Coronary artery (tissue), 2 donors: ENCODE measurements around the gene ITPK1.

Experiments used
- DNase-seq: peaks from one replicate; pipeline ENCODE4 v3.0.0-alpha.2; 2017; ENCODE audit warnings: low spot score
- H3K27ac ChIP-seq, 2 donors: fragments of 200-600 bp; sonication (generic); one replicate each; pipeline ENCODE4 v1.5.1; 2016 to 2019
- H3K4me3 ChIP-seq: fragments of 200-600 bp; sonication (generic); 2 replicates; pipeline ENCODE4 v1.5.1; 2016; ENCODE audit warnings: mild to moderate bottlenecking, moderate library complexity
- TF ChIP-seq, protein P1 (sequence below): fragments of 200-600 bp; sonication (generic); IDR thresholded peaks from one replicate; pipeline ENCODE4 v1.5.1; 2019; ENCODE audit warnings: antibody characterized with exemption

Gene ITPK1

DNA sequence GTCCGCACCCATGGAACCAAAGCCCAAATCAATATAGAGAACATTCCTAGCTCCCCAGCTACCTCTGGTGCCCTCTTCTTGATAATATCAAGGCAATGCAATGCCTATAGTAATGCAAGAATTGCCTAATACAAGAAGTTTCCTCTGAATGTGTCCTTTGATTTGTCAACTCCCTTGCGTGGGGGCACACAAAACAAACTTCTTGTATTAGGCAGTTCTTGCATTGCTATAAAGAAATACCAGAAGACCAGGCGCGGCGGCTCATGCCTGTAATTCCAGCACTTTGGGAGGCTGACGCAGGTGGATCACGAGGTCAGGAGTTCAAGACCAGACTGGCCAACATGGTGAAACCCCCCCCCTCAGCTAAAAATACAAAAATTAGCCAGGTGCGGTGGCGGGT is 10.4 kb upstream of the ITPK1 start:
- DNase-seq = no peak
- no peak overlapping the region for H3K4me3 ChIP-seq
- H3K27ac ChIP-seq = no peak overlapping the region
- TF ChIP-seq, protein P1, sequence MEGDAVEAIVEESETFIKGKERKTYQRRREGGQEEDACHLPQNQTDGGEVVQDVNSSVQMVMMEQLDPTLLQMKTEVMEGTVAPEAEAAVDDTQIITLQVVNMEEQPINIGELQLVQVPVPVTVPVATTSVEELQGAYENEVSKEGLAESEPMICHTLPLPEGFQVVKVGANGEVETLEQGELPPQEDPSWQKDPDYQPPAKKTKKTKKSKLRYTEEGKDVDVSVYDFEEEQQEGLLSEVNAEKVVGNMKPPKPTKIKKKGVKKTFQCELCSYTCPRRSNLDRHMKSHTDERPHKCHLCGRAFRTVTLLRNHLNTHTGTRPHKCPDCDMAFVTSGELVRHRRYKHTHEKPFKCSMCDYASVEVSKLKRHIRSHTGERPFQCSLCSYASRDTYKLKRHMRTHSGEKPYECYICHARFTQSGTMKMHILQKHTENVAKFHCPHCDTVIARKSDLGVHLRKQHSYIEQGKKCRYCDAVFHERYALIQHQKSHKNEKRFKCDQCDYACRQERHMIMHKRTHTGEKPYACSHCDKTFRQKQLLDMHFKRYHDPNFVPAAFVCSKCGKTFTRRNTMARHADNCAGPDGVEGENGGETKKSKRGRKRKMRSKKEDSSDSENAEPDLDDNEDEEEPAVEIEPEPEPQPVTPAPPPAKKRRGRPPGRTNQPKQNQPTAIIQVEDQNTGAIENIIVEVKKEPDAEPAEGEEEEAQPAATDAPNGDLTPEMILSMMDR = no peak

DNA sequence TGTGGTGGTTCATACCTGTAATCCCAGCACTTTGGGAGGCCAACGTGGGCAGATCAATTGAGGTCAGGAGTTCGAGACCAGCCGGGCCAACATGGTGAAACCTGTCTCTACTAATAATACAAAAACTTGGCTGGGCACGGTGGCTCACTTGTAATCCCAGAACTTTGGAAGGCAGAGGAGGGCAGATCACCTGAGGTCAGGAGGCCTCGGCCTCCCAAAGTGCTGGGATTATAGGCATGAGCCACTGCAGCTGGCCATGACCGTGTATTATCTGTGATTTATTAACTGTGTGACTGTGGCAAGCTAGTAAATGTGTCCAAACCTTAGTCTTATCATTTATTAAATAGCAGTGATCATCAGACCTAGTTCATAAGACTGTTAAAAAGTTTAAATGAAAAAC is 7.1 kb upstream of the ITPK1 start:
- Histone ChIP-seq H3K4me3 (no peak overlapping the region), H3K27ac (no peak overlapping the region)
- DNase-seq = no peak
- TF ChIP-seq, protein P1 = no peak

DNA sequence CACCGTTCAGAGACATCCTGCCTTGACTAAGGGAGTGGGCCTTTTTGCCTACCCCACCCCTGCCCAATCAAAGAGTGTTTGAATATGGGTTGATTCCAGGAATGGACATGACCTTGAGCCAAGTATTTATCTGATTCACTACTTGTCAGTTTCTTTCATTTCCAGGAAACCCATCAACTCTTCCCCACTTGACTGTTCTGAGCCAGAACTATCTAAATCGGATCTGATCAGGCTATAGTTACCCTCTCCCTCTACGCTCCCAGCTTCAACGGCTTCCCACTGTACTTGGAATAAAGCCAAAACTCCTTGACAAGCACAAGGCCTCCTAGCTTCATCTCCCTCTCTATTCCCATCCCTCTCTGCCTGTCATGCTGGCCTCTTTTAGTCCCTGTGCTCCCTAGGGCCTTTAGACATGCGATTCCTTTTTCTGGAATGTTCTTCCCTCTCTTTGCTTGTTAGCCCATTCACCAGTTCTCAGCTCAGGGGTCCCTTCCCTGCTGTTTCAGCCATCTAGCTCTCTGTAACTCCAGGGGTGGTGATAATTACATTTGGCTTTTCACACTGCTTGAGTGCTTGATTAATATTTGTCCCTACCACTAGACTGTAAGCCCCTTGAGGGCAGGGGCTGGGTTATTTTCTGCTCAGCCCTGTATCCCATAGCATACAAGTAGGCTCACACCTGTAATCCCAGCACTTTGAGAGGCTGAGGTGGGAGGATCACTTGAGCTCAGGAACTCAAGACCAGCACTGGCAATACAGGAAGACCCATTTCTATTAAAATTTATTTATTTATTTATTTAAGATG is 5.5 kb upstream of the ITPK1 start:
- TF ChIP-seq, protein P1 = no peak
- Histone ChIP-seq H3K4me3 (no peak overlapping the region), H3K27ac (no peak overlapping the region)
- no peak for DNase-seq

DNA sequence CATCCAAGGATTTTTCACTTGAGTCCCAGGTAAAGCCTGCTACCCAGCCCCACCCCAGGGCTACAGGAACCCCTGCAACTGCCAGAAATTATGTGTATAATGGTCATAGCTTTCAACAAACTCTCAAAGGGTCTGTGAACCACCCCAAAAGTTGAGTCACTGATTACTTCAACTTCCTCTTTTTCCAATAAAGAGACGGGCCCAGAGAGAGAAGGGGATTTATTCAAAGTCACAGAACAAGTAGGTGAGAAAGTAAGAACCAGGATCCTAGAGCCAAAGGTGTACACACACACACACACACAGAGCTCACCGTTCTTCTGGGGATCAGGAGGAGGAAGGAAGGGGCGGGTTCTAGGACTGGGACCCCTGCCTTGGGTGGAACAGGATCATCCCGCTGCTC is 4.8 kb upstream of the ITPK1 start:
- no peak overlapping the region for H3K4me3 ChIP-seq
- TF ChIP-seq, protein P1 = no peak
- DNase-seq = no peak
- no peak overlapping the region for H3K27ac ChIP-seq

DNA sequence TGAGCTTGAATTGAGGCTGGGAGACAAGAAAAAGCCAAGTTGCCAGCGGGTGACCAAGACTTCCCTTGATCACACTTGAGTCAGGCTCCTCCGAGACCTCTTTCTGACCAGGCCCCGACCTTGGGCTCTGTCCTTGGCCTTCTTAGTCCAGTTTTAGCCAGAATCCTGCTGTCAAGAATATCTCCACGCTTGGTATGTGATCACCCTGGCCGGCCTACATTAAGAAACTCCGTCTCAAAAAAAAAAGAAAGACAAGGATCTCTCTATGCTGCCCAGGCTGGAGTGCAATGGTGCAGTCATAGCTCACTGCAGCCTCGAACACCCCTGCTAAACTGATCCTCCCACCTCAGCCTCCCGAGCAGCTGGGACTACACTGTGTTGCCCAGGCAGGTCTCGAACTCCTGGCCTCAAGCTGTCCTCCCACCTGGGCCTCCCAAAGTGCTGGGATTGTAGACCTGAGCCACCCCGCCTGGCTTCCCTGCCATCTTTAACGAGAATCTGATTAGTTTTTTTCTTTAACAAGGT is 1.0 kb upstream of the ITPK1 start:
- DNase-seq = no peak
- TF ChIP-seq, protein P1 = no peak
- Histone ChIP-seq H3K4me3 (peak overlapping the region; percentile 91), H3K27ac (peak overlapping the region; percentile 90 to 100)

DNA sequence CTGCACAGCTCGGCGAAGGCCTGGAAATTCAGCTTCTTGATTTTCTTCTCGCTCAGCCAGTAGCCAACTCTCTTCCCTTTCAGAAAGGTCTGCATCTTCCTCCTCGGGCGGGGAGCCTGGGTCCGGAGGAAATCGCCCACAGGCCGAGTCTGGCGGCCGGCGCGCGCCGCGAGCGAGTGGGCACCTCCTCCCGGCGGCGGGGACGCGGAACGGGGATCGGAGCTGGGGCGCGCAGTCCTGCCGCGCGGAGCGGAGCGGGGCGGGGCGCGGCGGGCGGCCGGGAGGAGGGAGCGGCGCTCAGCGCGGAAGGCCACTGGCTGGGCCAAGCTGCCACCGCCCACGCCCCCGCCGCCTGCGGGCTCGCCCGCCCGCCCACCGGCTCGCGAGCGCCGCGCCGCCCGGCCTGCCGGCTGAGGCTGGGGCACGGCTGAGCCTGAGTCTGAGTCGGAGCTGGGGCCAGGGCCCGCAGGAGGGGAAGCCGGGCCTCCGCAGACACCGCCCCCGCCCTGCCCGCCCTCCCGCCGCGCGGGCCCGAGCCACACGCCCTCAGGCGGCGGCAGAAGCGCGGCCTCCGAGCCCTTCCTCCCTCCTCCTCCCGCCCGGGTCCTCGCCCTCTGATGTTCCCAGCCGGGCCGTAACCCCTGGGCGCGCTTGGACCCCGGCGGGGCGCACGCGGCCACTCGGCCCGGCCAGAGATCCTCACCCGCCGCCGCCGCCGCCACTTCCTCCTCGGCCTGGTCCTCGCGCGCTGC is 480 bp downstream of the ITPK1 start:
- peak overlapping the region; percentile 92 to 100 for H3K27ac ChIP-seq
- peak; percentile 91 for DNase-seq
- TF ChIP-seq, protein P1 = no peak
- H3K4me3 ChIP-seq = peak overlapping the region; percentile 91
